Left renal cortex interstitium (tissue), 4 donors: Measurements from ENCODE around the gene NUP93. TPM values are rescaled to one million over a fixed set of nuclear protein-coding genes. Genes with fewer than 3 reads are reported as not detected.
"Not testable (repeated sequence)": the region's sequence is repeated elsewhere in the genome, so short reads cannot be mapped to it uniquely, and the experiment has no call there.

Experiments
- DNase-seq, 4 donors: peaks; one replicate each; pipeline ENCODE4 v3.0.0-alpha.2; 2013; ENCODE audit warnings: low read depth in 4 of 4, low spot score in 2 of 4, missing footprints in 1 of 4
- polyA plus RNA-seq, 4 donors: library from polyadenylated mRNA; unstranded; fragments of 120-200 nt; gene quantifications; one replicate each; pipeline ENCODE4 v1.2.1, GENCODE V29; 2013; ENCODE audit not compliant: insufficient read length in 4 of 4

NUP93 gene
- polyA plus RNA-seq, 4 donors, result 73.0 to 106 (median 83.5) TPM

DNA sequence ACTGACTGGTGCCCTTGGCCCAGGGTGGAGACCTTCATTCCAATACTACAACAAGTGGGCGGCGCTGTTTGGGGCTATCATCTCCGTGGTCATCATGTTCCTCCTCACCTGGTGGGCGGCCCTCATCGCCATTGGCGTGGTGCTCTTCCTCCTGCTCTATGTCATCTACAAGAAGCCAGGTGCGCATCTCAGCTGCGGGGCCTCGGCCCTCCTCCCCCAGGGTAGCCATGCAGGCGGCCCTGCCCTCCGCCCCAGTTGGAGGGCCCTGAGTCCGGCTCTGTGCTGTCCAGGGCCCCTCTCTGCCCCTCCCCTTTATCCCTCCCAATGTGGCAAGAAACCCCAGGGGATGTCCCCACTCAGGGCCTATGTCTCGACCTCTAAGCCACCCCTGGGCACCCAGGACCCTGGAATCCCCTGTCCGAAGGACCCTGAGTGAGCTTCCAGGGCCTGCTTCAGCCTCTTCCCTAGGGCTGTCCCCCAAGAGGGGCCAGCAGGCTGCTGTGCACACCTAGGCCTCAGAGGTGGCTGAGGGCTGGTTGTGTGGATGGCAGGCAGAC, 154.2 kb downstream of the NUP93 start:
- no peak for DNase-seq

DNA sequence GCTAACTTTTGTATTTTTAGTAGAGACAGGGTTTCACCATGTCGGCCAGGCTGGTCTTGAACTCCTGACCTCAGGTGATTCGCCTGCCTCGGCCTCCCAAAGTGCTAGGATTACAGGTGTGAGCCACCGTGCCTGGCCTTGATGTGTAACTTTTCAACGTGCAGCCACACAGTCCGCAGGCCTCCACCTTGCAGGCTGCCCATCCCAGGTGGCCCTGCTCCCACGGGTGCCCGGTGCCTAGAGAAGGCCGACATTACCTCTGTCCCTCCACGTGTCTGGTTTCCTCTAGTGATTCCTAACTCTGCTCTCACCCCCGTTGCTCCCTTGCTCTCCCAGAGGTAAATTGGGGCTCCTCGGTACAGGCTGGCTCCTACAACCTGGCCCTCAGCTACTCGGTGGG, 155.0 kb downstream of the NUP93 start:
- DNase-seq, result not testable (repeated sequence)

DNA sequence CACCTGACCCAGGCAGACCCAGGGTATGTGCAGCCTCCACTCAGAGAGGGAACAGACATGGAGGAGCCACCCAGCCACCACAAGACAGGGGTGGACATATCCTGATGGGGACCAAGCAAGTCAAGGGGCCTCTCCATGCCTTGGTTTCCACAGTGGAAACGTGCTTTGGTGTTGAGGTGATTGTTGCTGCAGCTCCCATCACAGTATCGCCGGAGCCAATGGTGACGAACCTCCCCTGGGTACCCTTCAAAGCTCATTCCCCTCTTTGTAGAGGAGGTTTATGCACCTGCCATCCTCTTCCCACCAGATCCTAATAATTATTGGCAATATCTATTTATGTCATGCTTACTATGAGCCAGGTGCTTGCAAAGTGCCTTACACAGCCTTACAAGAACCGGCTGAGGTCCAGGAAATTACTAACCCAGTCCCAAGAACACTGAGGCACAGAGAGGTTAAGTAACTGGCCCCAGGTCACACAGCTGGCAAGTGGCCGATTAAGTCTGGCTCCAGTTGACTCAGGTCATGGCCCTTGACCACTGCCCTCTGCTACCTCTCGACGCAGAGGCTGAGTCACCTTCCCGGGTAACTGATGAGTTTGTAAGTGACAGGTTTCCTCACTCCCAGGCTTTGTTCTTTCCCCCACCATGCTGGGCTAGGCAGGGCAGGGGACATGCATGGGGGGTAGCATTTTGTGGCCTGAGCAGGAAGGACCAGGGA, 155.7 kb downstream of the NUP93 start:
- no peak for DNase-seq

DNA sequence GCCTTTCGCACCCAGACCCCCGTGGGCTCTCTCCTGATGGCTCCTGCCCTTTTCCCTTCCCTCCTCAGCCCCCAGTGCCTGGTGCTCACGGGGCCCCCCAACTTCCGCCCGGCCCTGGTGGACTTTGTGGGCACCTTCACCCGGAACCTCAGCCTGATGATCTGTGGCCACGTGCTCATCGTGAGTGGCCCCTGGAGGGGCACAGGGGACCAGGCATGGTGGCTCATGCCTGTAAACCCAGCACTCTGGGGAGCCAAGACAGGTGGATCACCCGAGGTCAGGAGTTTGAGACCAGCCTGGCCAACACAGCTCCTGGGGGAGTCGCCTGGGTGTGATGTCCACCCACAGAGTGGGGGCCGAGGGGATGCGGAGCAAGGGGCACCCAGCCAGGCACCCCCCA, 156.4 kb downstream of the NUP93 start:
- DNase-seq, result no peak

DNA sequence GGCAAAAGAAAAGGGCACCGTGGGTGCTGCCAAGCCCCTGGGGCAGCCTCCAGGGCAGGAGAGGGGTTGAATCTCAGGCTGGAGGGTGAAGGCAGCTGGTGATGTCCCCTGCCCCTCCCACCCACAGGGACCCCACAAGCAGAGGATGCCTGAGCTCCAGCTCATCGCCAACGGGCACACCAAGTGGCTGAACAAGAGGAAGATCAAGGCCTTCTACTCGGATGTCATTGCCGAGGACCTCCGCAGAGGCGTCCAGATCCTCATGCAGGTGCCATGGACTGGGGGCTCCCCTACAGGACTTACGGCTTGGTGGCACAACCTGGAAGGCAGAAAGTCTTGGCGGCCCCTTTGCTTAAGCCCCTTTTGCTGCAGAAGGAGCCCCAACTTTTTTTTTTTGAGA, 156.9 kb downstream of the NUP93 start:
- no peak for DNase-seq

DNA sequence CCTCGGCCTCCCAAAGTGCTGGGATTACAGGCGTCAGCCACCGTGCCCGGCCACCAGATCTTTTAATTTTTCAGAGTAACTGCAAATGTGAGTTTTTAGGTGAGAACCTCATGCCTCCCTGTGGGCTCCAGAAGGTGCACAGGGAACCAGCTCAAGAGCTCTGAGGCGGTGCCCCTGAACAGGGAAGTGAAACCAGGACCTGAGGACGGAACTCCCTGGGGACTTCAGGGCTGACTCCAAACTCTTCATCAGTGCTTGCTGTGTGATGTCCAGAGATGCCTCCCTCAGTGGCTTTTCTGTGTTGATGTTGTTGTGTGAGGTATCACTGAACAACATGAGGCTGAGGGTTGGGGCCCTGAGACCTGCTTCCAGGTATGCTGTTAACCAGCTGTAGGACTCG, 158.9 kb downstream of the NUP93 start:
- DNase-seq, result no peak

DNA sequence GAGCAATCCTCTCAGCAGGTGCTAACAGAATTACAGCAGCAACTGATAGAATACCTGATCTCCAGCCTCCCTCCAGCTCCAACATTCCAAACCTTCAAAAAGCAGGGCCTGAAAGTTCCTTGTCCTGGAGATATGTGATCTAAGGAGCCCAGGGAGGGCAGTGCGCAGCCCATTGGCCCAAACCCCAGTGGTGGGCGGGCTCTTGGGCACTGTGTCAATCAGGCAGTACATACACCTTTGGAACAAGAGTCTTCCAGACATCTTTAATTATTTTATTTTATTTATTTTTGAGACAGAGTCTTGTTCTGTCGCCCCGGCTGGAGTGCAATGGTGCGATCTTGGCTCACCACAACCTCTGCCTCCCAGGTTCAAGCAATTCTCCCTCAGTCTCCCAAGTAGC, 159.3 kb downstream of the NUP93 start:
- DNase-seq, result no peak

DNA sequence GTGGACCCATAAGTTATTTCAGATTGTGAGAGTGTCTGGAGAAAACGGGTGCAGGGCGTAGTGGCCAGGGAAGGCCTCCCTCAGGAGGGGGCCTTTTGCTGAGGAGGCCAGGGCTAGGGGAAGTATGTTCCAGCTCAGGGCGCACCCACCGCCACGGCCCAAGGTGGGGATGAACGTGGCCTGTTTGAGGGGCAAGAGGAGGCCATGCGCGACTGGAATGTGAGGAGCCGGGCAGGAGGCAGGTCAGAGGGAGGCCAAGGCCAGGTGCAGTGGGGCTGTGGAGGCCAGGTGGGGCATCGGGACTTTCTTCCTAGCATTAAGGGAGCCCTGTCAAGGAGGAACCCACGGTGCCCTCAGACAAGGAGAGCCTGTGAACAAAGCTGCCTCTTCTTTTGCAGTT, 161.8 kb downstream of the NUP93 start:
- no peak for DNase-seq

DNA sequence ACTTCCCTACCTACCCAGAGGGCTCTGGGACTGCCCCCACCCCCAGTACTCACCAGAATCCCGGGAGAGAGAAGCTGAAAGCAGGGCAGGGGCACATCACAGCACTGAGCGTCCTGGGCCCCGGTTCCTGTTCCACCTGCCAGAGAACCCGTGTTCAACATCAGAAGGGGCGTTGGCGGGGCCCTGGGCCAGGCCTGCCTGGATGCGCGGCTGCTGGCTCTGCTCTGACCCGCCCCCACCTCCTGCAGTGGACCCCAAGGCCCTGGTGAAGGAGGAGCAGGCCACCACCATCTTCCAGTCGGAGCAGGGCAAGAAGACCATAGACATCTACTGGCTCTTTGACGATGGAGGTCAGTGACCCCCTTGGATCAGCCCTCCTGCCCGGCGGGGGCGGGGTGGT, 162.8 kb downstream of the NUP93 start:
- no peak for DNase-seq

DNA sequence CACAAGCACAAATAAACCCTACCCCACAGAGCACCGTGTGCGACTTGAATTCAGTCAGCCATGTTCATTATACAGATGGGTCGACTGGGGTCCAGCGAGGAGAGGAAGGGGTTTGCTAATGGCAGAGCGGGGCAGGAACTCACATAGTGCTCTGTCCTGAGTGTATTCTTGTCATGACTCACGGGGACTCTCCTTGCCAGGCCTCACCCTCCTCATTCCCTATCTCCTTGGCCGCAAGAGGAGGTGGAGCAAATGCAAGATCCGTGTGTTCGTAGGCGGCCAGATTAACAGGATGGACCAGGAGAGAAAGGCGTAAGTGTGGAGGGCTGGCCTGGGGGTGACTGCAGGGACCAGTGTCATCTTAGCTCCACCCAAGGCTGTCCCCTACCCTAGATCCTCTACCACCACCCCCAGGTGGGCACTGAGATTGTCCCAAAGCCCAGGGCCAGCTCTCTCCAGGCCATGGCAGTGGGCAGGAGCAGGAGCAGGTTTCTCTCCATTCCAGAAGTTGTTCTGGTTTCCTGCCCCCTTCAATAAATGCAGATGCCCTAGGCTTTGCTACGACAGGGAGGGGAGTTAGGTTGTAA, 164.5 kb downstream of the NUP93 start:
- DNase-seq, result no peak

DNA sequence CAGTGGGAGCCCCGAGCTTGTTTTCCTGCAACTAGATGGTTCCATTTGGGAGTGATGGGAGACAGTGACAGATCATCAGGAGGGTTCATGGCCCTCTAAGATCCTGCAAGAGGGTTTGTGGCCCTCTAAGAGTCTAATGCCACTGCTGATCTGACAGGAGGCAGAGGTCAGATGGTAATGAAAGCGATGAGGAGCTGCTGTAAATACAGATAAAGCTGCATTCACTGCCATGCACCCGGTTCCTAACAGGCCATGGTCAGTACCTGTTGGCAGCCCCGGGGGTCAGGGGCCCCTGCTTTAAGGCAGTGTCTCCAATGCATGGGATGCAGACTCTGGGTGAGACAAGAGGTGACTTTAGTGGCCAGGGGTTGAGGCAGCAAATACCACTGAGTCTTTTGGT, 165.9 kb downstream of the NUP93 start:
- DNase-seq, result no peak

DNA sequence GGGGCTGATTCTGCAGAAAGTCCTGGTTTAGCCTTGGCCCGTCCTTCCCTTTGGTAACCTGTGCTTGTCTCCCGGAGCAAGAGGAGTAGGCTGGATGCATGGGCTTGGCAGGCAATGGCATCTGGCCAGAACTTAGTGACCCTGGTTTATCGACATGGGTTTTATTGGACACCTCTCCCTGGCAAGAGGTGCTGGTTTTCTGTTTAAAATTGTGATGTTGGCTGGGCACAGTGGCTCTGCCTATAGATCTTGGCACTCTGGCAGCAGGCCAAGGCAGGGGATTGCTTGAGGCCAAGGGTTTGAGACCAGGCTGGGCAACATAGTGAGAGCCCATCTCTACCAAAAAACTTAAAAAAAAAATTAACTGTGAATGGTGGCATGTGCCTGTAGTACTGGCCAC, 166.3 kb downstream of the NUP93 start:
- no peak for DNase-seq

DNA sequence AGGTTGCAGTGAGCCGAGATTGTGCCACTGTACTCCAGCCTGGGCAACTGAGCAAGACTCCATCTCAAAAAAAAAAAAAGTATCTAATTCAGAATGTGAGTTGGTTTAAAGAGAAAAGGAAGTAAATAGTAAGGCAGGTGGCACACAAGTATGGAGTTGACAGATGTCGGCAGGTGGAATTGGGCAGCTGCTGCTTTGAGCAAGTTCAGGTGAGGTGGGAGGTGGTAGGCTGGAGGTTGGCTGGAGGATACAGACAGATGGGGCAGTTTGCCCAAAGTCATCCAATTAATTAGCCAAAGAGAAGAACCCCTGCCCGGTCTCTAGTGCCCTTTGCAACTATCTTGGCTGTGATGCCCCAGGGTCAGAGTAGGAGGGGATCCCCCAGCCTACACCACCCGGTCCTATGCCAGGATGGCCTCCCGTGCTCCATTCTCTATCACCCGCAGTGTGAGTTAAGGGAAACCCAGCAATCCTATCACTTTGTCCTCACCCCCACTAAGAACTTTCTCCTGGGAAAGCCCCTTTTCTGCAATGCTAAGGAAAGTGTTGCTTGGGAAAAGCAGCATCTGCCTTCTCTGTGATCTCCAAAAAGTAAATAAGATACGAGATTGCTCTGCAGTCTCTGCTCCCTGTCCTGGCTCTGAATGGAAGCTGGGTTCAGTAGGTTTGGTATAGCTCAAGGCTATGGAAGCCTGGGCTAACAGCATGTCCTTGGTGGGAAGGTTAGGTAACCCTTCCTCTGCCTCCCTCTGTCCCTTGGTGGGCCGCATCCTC, 167.3 kb downstream of the NUP93 start:
- no peak for DNase-seq

DNA sequence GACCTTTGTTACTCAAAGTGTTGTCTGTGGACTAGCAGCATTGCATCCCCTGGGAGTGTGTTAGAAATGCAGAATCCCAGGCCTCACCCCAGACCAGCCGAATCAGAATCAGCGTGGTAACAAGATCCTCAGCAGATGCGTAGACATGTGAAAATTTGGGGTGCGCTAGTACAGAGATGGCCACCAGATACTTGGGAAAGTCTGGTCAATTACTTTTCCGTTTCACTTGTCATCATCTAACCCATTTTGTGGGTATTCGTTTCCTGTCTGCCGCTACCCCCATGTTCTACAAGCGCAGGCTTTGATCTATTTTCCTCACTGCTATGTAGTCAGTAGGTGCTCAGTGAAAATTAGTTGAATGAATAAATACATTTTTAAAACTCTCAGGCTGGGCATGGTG, 168.9 kb downstream of the NUP93 start:
- no peak for DNase-seq

Other genes starting within 250 kb of the NUP93 start
- 100 to 1,000 TPM in 1 of 4 donors, 10 to 100 TPM in 3; 77.3 to 110 (median 96.0) TPM for gene BBS2, start 210.1 kb upstream of the NUP93 start, polyA plus RNA-seq
- gene MT4, start 165.1 kb upstream of the NUP93 start, polyA plus RNA-seq, result not detected
- 1 to 10 TPM; 1.5 to 2.4 (median 1.6) TPM for gene MT3, start 140.6 kb upstream of the NUP93 start, polyA plus RNA-seq
- 10 to 100 TPM; 26.1 to 41.7 (median 31.1) TPM for gene MT2A, start 121.5 kb upstream of the NUP93 start, polyA plus RNA-seq
- gene MT1E, start 104.3 kb upstream of the NUP93 start, polyA plus RNA-seq, result 10 to 100 TPM; 19.4 to 50.0 (median 38.3) TPM
- under 1 TPM in 2 of 4 donors, not detected in 2; 0.41 to 0.96 TPM for gene MT1M, start 97.5 kb upstream of the NUP93 start, polyA plus RNA-seq
- gene MT1A, start 91.5 kb upstream of the NUP93 start, polyA plus RNA-seq, result under 1 TPM in 1 of 4 donors, not detected in 3; 0.32 TPM
- 1 to 10 TPM in 1 of 4 donors, not detected in 3; 1.3 TPM for gene MT1B, start 78.2 kb upstream of the NUP93 start, polyA plus RNA-seq
- 10 to 100 TPM; 43.8 to 84.1 (median 71.3) TPM for gene MT1F, start 72.2 kb upstream of the NUP93 start, polyA plus RNA-seq
- 100 to 1,000 TPM in 2 of 4 donors, 10 to 100 TPM in 2; 13.2 to 180 (median 98.1) TPM for gene MT1G, start 62.1 kb upstream of the NUP93 start, polyA plus RNA-seq
- 10 to 100 TPM in 3 of 4 donors, 1 to 10 TPM in 1; 4.1 to 58.4 (median 25.7) TPM for gene MT1H, start 60.3 kb upstream of the NUP93 start, polyA plus RNA-seq
- gene MT1X, start 47.7 kb upstream of the NUP93 start, polyA plus RNA-seq, result 10 to 100 TPM; 19.3 to 46.9 (median 35.9) TPM
- 10 to 100 TPM; 38.1 to 57.2 (median 46.4) TPM for gene SLC12A3, start 135.1 kb downstream of the NUP93 start, polyA plus RNA-seq
- 100 to 1,000 TPM; 110 to 132 (median 123) TPM for gene HERPUD1, start 202.0 kb downstream of the NUP93 start, polyA plus RNA-seq
- 10 to 100 TPM in 3 of 4 donors, 1 to 10 TPM in 1; 10.0 to 15.3 (median 11.4) TPM for gene CETP, start 231.8 kb downstream of the NUP93 start, polyA plus RNA-seq